Measurements from ENCODE around the gene CFAP99. TPM values are rescaled to one million over a fixed set of nuclear protein-coding genes. Genes with fewer than 3 reads are reported as not detected.

CFAP99 gene
- total and polyA plus RNA-seq, 2 of the 8 experiments (the other 6 are each of a cell fraction or from before 2014, with no cell fraction given): not detected

DNA sequence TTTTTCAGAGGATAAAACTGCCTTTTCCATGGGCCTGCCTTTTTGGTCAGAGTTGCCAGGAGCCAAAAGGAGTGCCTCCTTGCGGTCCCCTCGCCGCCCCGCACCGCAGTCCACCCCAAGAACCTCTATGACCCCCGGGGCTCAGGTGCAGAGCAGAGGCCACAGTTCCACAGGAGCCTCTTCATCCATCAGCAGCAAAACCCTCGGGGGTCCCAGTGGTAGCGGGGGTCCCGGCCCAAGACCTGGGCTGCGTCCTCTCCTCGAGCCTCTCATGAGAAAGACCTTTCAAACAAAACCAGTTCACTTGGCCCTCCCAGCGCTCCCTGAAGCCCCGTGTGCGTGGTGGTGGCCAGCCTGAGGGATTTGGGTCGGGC lies 17.2 kb upstream of the CFAP99 start:
- no peak overlapping the region for H3K9ac ChIP-seq (replicated peaks in 1 of 4; ENCODE audit: extremely low read depth in 1 of 4, low read depth in 3 of 4, low read length in 3 of 4)
- CTCF ChIA-PET (ENCODE audit: partially characterized antibody): interaction anchor here (1.0 to 2.2 kb wide), 6 partner anchors 8 to 182 kb away, joined by 3 to 13 read pairs (median 8); no protein-coding TSS in a partner anchor
- H2AFZ ChIP-seq (ENCODE audit: low read length): no peak overlapping the region
- TF ChIP-seq SP1 (IDR thresholded peaks at IDR 0.05; ENCODE audit: low read depth, low read length): no peak
- TF ChIP-seq CHD1 (IDR thresholded peaks at IDR 0.05; ENCODE audit: low read depth, low read length): no peak
- no peak for TF ChIP-seq TBP (IDR thresholded peaks at IDR 0.05; ENCODE audit: low read depth, low read length)
- no peak for TF ChIP-seq EP300 (IDR thresholded peaks at IDR 0.05; ENCODE audit: borderline replicate concordance in 1 of 2, low read depth in 2 of 2, low read length in 2 of 2)
- TF ChIP-seq SP2 (IDR thresholded peaks at IDR 0.05; ENCODE audit: low read length): no peak
- no peak for TF ChIP-seq EZH2 (IDR thresholded peaks at IDR 0.05; ENCODE audit: low read depth, low read length, severe bottlenecking)
- TF ChIP-seq, protein P1, sequence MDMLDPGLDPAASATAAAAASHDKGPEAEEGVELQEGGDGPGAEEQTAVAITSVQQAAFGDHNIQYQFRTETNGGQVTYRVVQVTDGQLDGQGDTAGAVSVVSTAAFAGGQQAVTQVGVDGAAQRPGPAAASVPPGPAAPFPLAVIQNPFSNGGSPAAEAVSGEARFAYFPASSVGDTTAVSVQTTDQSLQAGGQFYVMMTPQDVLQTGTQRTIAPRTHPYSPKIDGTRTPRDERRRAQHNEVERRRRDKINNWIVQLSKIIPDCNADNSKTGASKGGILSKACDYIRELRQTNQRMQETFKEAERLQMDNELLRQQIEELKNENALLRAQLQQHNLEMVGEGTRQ (IDR thresholded peaks at IDR 0.05; ENCODE audit: low read length): no peak
- no peak for TF ChIP-seq TAF1 (IDR thresholded peaks at IDR 0.05; ENCODE audit: low read depth, low read length)
- no peak for TF ChIP-seq RFX5 (IDR thresholded peaks at IDR 0.05; ENCODE audit: borderline replicate concordance, low read depth, low read length)
- no peak for TF ChIP-seq POLR2A (IDR thresholded peaks at IDR 0.05; ENCODE audit: control extremely low read depth in 1 of 2, low read depth in 2 of 2, low read length in 2 of 2)
- TF ChIP-seq NRF1 (IDR thresholded peaks at IDR 0.05; ENCODE audit: low read depth, low read length): no peak
- TF ChIP-seq SP4 (IDR thresholded peaks at IDR 0.05; ENCODE audit: low read length): no peak
- no peak for TF ChIP-seq HDAC2 (IDR thresholded peaks at IDR 0.05; ENCODE audit: borderline replicate concordance in 1 of 2, low read depth in 2 of 2, low read length in 2 of 2)
- no peak for TF ChIP-seq JUN (IDR thresholded peaks at IDR 0.05; ENCODE audit: low read depth, low read length)

More for the DNA sequence above, 17.2 kb upstream of the CFAP99 start:
- H4K91ac ChIP-seq (replicated peaks; ENCODE audit: insufficient read length, low read length): no peak overlapping the region
- DNase-seq (ENCODE audit: low read depth in 1 of 2, low spot score in 2 of 2) (no peak), FAIRE-seq (no peak)
- H3K23ac ChIP-seq (ENCODE audit: insufficient read length): no peak overlapping the region
- H3K9me3 ChIP-seq (ENCODE audit: insufficient read depth in 2 of 2, low read depth in 1 of 2, low read length in 1 of 2): no peaks in the 10 kb centered on the region
- no peak overlapping the region for H2BK20ac ChIP-seq (ENCODE audit: low read length)
- H3K27me3 ChIP-seq (replicated peaks in 1 of 4; ENCODE audit: control insufficient read depth in 3 of 4, extremely low read depth in 1 of 4, insufficient read depth in 3 of 4, low read length in 3 of 4): no peaks in the 10 kb centered on the region; a peak in 1 of 7 replicates
- no peaks in the 10 kb centered on the region for H3K23me2 ChIP-seq (ENCODE audit: low read depth, low read length)
- POLR2A ChIA-PET (ENCODE audit: partially characterized antibody): interaction anchor here (0.6 to 1.9 kb wide), 4 partner anchors 9 to 85 kb away, joined by 3 to 7 read pairs (median 4); no protein-coding TSS in a partner anchor
- no peak overlapping the region for H3K56ac ChIP-seq (replicated peaks; ENCODE audit: insufficient read length, low read depth, low read length)
- H2BK5ac ChIP-seq (ENCODE audit: low read depth, low read length): no peak overlapping the region
- H3K79me1 ChIP-seq (ENCODE audit: low read depth, low read length): peaks cover 5% of the 10 kb centered on the region
- 56% methylated on average over 15 of the region's 15 CpGs; no CpG with 5 or more reads in 1 of the 2 experiments for WGBS, 2 experiments (ENCODE audit: extremely low coverage in 1 of 2, insufficient coverage in 1 of 2, insufficient read length in 1 of 2, insufficient replicate concordance in 2 of 2, low coverage in 1 of 2, low lambda C conversion rate in 2 of 2, missing lambda C conversion rate in 1 of 2)
- H3K4me2 ChIP-seq (ENCODE audit: insufficient read depth in 1 of 2, low read depth in 2 of 2, low read length in 2 of 2): peak overlapping the region; percentile 48 to 69
- H2BK15ac ChIP-seq (ENCODE audit: low read length): no peak overlapping the region
- H3K4me3 ChIP-seq (ENCODE audit: extremely low read depth in 1 of 4, insufficient read depth in 2 of 4, low read depth in 3 of 4, low read length in 4 of 4): peak overlapping the region in 3 of 4 experiments; percentile 5 to 44 (median 19); a peak in 3 of 8 replicates
- H3K27ac ChIP-seq (ENCODE audit: low read depth, low read length): no peak overlapping the region
- H3K14ac ChIP-seq (ENCODE audit: insufficient read length): no peak overlapping the region
- H2BK120ac ChIP-seq (replicated peaks; ENCODE audit: low read depth, low read length): no peak overlapping the region
- H4K8ac ChIP-seq (ENCODE audit: extremely low read depth, insufficient read depth, low read length): no peak overlapping the region
- H3K79me2 ChIP-seq (ENCODE audit: control insufficient read depth in 1 of 2, insufficient read depth in 2 of 2, low read length in 2 of 2): no peaks in the 10 kb centered on the region
- H2BK12ac ChIP-seq (ENCODE audit: low read depth, low read length): no peak overlapping the region
- H4K20me1 ChIP-seq (replicated peaks in 1 of 2; ENCODE audit: control insufficient read depth in 1 of 2, insufficient read depth in 2 of 2, low read length in 2 of 2): peaks cover 0 to 2% of the 10 kb centered on the region in 2 experiments
- no peaks in the 10 kb centered on the region for H3K36me3 ChIP-seq (ENCODE audit: control insufficient read depth in 2 of 4, insufficient read depth in 4 of 4, low read length in 3 of 4)
- no peak overlapping the region for H4K5ac ChIP-seq (ENCODE audit: insufficient read length, low read depth, low read length)
- no peak overlapping the region for H3K18ac ChIP-seq (ENCODE audit: extremely low read depth, low read length)
- no peak overlapping the region for H2AK5ac ChIP-seq (ENCODE audit: low read depth, low read length)
- H3K4me1 ChIP-seq (replicated peaks in 1 of 4; ENCODE audit: control insufficient read depth in 3 of 4, insufficient read depth in 4 of 4, low read length in 3 of 4): peaks cover 0 to 21% (median 16%) of the 10 kb centered on the region in 4 experiments; a peak in 6 of 7 replicates
- no peak overlapping the region for H3K4ac ChIP-seq (replicated peaks; ENCODE audit: insufficient read length, low read depth, low read length)

Measured in H1 (cell line).